Occipital lobe (tissue), 3 donors: ENCODE data around the gene PRDM13. TPM values are rescaled to one million over a fixed set of nuclear protein-coding genes. Genes with fewer than 3 reads are reported as not detected.
"Not testable (repeated sequence)": the region's sequence is repeated elsewhere in the genome, so short reads cannot be mapped to it uniquely, and the experiment has no call there.

Experiments used
- DNase-seq: peaks from one replicate; lab custom pipeline; 2025; lab: John Stamatoyannopoulos, UW
- small RNA-seq: library from RNA; depleted of rRNA; stranded (forward); fragments of <200 nt; gene quantifications from one replicate; pipeline ENCODE3, GENCODE V24; 2014
- total RNA-seq: library from RNA; depleted of rRNA; stranded (reverse); fragments of >200 nt; gene quantifications from one replicate; pipeline ENCODE4 v1.2.3, GENCODE V29; 2014

PRDM13 gene
- total RNA-seq, 1 donor from 2014 or later, result not detected

GRCh38 chr6:99629293-99629692 lies 22.7 kb downstream of the PRDM13 start:
- no peak for DNase-seq

- no peak for DNase-seq
Measured at GRCh38 chr6:99637629-99638028, 31.0 kb downstream of the PRDM13 start.

GRCh38 chr6:99638358-99638757 lies 31.7 kb downstream of the PRDM13 start:
- not testable (repeated sequence) for DNase-seq

GRCh38 chr6:99641270-99641669 lies 34.6 kb downstream of the PRDM13 start:
- no peak for DNase-seq

GRCh38 chr6:99645986-99646385 lies 39.4 kb downstream of the PRDM13 start:
- DNase-seq, result no peak

GRCh38 chr6:99650091-99650571 lies 43.5 kb downstream of the PRDM13 start:
- DNase-seq, result not testable (repeated sequence)

GRCh38 chr6:99660206-99660605 lies 53.6 kb downstream of the PRDM13 start:
- DNase-seq, result no peak

- DNase-seq, result no peak
Measured at GRCh38 chr6:99661870-99662269, 55.2 kb downstream of the PRDM13 start.

GRCh38 chr6:99662616-99663015 lies 56.0 kb downstream of the PRDM13 start:
- no peak for DNase-seq

Small RNA genes lying within 50 kb of the gene (small RNA-seq; reads per million reads assigned to genes)
- not detected for gene RF00019

Other genes with a start within 250 kb of the PRDM13 start
- 12.2 TPM for gene COQ3, start 212.6 kb upstream of the PRDM13 start, total RNA-seq
- 158 TPM for gene PNISR, start 181.5 kb upstream of the PRDM13 start, total RNA-seq
- 10.8 TPM for gene USP45, start 91.4 kb upstream of the PRDM13 start, total RNA-seq
- 111 TPM for gene CCNC, start 38.2 kb upstream of the PRDM13 start, total RNA-seq